ENCODE measurements around the gene AKR1A1. TPM values are rescaled to one million over a fixed set of nuclear protein-coding genes. Genes with fewer than 3 reads are reported as not detected.

The AKR1A1 gene
- total RNA-seq, 4 donors from 2014 or later = 45.6 to 64.0 (median 51.0) TPM

DNA sequence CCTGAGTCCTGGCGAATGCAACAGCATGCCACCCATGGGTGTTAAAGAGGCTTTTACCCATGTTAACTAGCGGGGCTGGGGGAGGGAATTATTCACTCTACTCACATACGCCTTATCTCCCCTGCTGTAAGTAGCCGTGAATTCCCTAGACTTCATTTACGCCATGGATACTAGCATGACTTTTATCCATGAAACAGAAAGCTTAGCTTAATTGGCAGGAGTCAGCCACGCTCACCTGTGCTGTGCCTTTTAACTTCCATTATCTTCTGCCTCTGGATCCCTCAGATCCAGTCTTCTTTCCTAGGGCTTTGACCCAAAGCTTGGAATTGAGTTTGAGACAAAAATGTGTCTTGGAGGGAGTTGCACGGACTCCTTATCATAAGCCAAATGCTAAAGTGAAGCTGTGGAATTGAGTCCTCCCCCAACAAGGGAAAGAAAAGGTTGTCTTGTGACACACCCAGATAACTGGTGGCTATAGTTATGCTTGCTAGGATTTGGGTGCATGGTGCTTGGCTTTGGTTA lies 23.5 kb downstream of the AKR1A1 start:
- no peak overlapping the region for H3K4me3 ChIP-seq
- WGBS = 91% methylated on average over 7 of the region's 7 CpGs
- no peak for DNase-seq (ENCODE audit: extremely low spot score)
- no peak overlapping the region for H3K27ac ChIP-seq (replicated peaks in 1 of 4)
- peaks cover 0 to 11% (median 5%) of the 10 kb centered on the region in 4 donors for H3K36me3 ChIP-seq
- H3K4me1 ChIP-seq = no peaks in the 10 kb centered on the region
- no peaks in the 10 kb centered on the region for H3K9me3 ChIP-seq
- H3K27me3 ChIP-seq = no peaks in the 10 kb centered on the region
- intact Hi-C loops (cut with DNase I) = no loop called here
- TF ChIP-seq POLR2AphosphoS5 (IDR thresholded peaks at IDR 0.05) (no peak), POLR2A (IDR thresholded peaks at IDR 0.05; ENCODE audit: low read depth) (no peak), EP300 (IDR thresholded peaks at IDR 0.05) (no peak)
- TF ChIP-seq, protein P1, sequence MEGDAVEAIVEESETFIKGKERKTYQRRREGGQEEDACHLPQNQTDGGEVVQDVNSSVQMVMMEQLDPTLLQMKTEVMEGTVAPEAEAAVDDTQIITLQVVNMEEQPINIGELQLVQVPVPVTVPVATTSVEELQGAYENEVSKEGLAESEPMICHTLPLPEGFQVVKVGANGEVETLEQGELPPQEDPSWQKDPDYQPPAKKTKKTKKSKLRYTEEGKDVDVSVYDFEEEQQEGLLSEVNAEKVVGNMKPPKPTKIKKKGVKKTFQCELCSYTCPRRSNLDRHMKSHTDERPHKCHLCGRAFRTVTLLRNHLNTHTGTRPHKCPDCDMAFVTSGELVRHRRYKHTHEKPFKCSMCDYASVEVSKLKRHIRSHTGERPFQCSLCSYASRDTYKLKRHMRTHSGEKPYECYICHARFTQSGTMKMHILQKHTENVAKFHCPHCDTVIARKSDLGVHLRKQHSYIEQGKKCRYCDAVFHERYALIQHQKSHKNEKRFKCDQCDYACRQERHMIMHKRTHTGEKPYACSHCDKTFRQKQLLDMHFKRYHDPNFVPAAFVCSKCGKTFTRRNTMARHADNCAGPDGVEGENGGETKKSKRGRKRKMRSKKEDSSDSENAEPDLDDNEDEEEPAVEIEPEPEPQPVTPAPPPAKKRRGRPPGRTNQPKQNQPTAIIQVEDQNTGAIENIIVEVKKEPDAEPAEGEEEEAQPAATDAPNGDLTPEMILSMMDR (IDR thresholded peaks at IDR 0.05) = no peak

DNA sequence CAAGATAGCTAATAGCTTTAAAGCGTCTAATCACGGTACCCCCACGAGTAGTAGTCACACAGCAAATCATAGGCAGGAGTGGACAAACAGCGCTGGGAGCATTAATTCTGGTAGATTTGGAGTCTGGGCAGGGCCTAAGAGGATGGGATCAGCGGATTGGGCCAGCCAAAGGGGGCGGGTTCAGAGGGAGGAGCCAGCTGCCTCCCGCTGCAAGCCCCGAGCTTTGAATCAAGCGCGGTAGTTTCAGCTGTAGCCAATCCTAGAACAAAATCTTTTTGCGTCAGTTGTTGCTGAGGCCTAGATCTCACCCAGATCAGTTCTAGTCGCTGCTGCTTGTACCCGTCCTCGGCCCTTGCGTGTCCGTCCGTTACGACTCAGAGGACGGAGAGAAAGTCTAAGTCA lies 32.6 kb downstream of the AKR1A1 start:
- WGBS = 0% methylated on average over 19 of the region's 19 CpGs
- peak; percentile 98 for DNase-seq (ENCODE audit: extremely low spot score)
- Histone ChIP-seq H3K27ac (replicated peaks in 1 of 4) (peak overlapping the region; percentile 88 to 97 (median 94)), H3K4me3 (peak overlapping the region; percentile 90 to 100 (median 92)), H3K36me3 (no peaks in the 10 kb centered on the region), H3K9me3 (no peaks in the 10 kb centered on the region), H3K4me1 (peaks cover 22 to 42% (median 29%) of the 10 kb centered on the region in 4 donors), H3K27me3 (no peaks in the 10 kb centered on the region)
- intact Hi-C loops (cut with DNase I) = no loop called here
- TF ChIP-seq EP300 (IDR thresholded peaks at IDR 0.05) (no peak), POLR2AphosphoS5 (IDR thresholded peaks at IDR 0.05) (peak in 1 of 2 donors; percentile 35)

DNA sequence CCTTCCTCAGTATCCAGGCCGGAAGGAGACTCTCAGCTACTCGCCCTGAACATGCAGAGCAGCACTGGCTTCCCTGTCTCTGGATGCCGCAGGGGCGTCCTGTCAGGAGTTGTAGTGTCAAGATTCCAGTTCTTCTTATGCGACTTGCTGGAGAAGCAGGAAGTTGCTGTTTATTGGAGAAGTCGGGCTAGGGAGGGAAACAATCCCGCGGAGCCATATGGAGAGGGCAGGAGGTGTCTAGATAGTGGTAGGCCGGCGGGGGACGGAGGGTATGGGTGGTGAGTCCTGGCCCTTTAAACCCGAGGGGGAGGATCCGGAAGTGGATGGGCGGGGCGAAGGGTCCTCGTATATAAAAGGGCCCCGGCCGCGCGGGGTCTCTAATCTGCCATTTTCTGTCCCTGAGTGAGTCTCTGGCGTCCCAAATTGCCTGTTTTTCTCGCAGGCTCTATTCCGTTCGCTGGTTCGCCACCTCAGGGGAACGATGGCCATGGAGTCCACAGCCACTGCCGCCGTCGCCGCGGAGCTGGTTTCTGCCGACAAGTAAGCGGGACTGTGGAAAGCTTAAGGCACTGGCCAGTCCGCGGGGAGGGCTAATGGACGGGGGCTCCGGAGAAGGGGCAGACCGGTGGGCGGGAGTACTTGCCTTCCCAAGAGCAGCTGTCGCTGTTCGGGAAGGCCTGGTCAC lies 33.2 kb downstream of the AKR1A1 start, which contains the start of gene NASP:
NASP (plus strand) TSS at position 376 of the 685 bp plus-strand sequence; CDS start at position 482, 106 bp downstream.
- intact Hi-C loops (cut with DNase I) = no loop called here
- H3K9me3 ChIP-seq = no peaks in the 10 kb centered on the region
- peak within 1 kb of the TSS; percentile 90 to 100 (median 92) for H3K4me3 ChIP-seq
- TF ChIP-seq, protein P1 (IDR thresholded peaks at IDR 0.05) = no peak
- TF ChIP-seq POLR2A (IDR thresholded peaks at IDR 0.05; ENCODE audit: low read depth) (peak; percentile 84), POLR2AphosphoS5 (IDR thresholded peaks at IDR 0.05) (peak; percentile 70 to 93), EP300 (IDR thresholded peaks at IDR 0.05) (no peak)
- H3K36me3 ChIP-seq = no peaks in the 10 kb centered on the region
- H3K27me3 ChIP-seq = no peaks in the 10 kb centered on the region
- WGBS = under 1% methylated on average over 35 of the region's 41 CpGs
- peak; percentile 98 for DNase-seq (ENCODE audit: extremely low spot score)
- peak within 1 kb of the TSS; percentile 88 to 97 (median 94) for H3K27ac ChIP-seq (replicated peaks in 1 of 4)
- peaks cover 22 to 43% (median 29%) of the 10 kb centered on the region in 4 donors for H3K4me1 ChIP-seq

DNA sequence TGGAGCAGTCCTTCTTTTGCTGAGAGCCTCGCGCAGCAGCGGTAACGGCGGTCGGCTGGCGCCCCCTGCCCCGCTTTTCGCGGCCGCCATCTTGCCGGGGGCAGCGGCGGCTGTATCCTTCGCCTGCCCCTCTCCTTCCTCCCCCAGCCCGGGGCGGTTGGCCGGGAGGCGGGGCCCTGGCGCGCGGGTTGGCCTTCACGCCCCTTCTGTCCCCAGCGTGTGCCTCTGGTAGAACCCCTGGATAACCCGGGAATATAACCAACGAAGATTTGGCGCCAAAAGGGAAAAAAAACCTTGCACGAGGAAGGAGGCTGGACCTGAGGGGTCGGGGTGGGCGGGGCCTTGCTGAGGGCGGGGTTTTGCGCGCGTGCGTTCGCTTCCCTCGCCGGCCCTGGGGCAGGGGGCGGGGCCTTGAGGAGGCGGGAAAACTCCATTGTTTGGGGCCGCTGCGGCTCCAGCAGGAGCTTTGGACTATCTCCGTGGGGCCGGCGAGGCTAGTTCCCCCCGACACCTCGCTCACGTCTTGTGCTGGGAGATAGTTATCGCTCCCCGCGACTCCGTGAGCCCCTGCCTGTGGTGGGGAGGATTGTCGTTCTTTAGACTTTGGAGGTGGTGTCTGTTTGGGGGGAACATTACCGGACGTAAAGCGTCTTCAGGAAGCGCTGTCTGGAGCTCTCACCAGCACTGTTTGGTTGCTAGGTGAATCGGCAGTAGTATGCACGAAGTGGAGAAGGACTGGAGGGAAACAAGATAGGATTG lies 33.9 kb downstream of the AKR1A1 start:
- intact Hi-C loops (cut with DNase I) = loop anchor here (5.0 kb wide), 1 partner anchor 103 kb away; the partner anchor contains the start of genes GPBP1L1 and TMEM69
- H3K4me1 ChIP-seq = peaks cover 22 to 45% (median 29%) of the 10 kb centered on the region in 4 donors

More for the DNA sequence above, 33.9 kb downstream of the AKR1A1 start:
- DNase-seq (ENCODE audit: extremely low spot score) = peak; percentile 97
- peak overlapping the region; percentile 88 to 97 (median 94) for H3K27ac ChIP-seq (replicated peaks in 1 of 4)
- WGBS = 0% methylated on average over 41 of the region's 59 CpGs
- H3K36me3 ChIP-seq = no peaks in the 10 kb centered on the region
- TF ChIP-seq, protein P1 (IDR thresholded peaks at IDR 0.05) = no peak
- TF ChIP-seq POLR2AphosphoS5 (IDR thresholded peaks at IDR 0.05) (peak; percentile 20 to 59), POLR2A (IDR thresholded peaks at IDR 0.05; ENCODE audit: low read depth) (no peak), EP300 (IDR thresholded peaks at IDR 0.05) (no peak)
- peak overlapping the region; percentile 90 to 100 (median 92) for H3K4me3 ChIP-seq
- H3K9me3 ChIP-seq = no peaks in the 10 kb centered on the region
- no peaks in the 10 kb centered on the region for H3K27me3 ChIP-seq

All from esophagus muscularis mucosa (tissue), 4 donors.